HepG2 (cell line): ENCODE measurements around the gene MTHFD1L. TPM values are rescaled to one million over a fixed set of nuclear protein-coding genes. Genes with fewer than 3 reads are reported as not detected.

Experiments
- ARID2 ChIP-seq: sonication (generic); formaldehyde crosslinking; IDR thresholded peaks from 2 replicates; pipeline ENCODE4 v1.8.1; 2022; ENCODE audit warnings: mild to moderate bottlenecking, missing genetic modification reagents, borderline replicate concordance
- BCL3 ChIP-seq: sonication (generic); formaldehyde crosslinking; IDR thresholded peaks from 2 replicates; pipeline ENCODE4 v1.5.1; 2020; ENCODE audit warnings: mild to moderate bottlenecking, missing genetic modification reagents, moderate library complexity
- CHCHD3 ChIP-seq: sonication (generic); formaldehyde crosslinking; IDR thresholded peaks from 2 replicates; pipeline ENCODE4 v1.8.0; 2022; ENCODE audit warnings: mild to moderate bottlenecking, missing genetic modification reagents, moderate library complexity
- HDAC2 ChIP-seq: sonication (generic); formaldehyde crosslinking; IDR thresholded peaks from 2 replicates; pipeline ENCODE4 v1.4.0; 2020; ENCODE audit warnings: missing genetic modification reagents
- HMGXB3 ChIP-seq: sonication (generic); formaldehyde crosslinking; IDR thresholded peaks from 2 replicates; pipeline ENCODE4 v1.4.0; 2020; ENCODE audit warnings: missing genetic modification reagents, borderline replicate concordance
- KAT8 ChIP-seq: IDR thresholded peaks from 2 replicates; pipeline ENCODE4 v1.6.1; 2016; ENCODE audit warnings: missing genetic modification reagents, missing compliant biosample characterization
- KMT2A ChIP-seq: sonication (generic); formaldehyde crosslinking; IDR thresholded peaks from 2 replicates; pipeline ENCODE4 v1.4.0; 2020; ENCODE audit warnings: missing genetic modification reagents
- MEIS1 ChIP-seq: sonication (generic); formaldehyde crosslinking; IDR thresholded peaks from 2 replicates; pipeline ENCODE4 v1.9.0; 2021; ENCODE audit warnings: mild to moderate bottlenecking, missing genetic modification reagents, moderate library complexity, borderline replicate concordance
- NAIF1 ChIP-seq: sonication (generic); formaldehyde crosslinking; IDR thresholded peaks from 2 replicates; pipeline ENCODE4 v1.5.0; 2020; ENCODE audit warnings: mild to moderate bottlenecking, missing genetic modification reagents, borderline replicate concordance
- SNAPC5 ChIP-seq: sonication (generic); formaldehyde crosslinking; IDR thresholded peaks from 2 replicates; pipeline ENCODE4 v1.8.1; 2023; ENCODE audit warnings: mild to moderate bottlenecking, missing genetic modification reagents, borderline replicate concordance
- SOX6 ChIP-seq, 2 experiments: fragments of 450-650 bp in 1 of 2; sonication (generic) in 1 of 2; formaldehyde crosslinking in 1 of 2; IDR thresholded peaks; 2 replicates each; pipeline versions ENCODE4 v1.4.0 to v1.6.1; 2017 to 2020; ENCODE audit warnings: antibody characterized with exemption in 1 of 2, mild to moderate bottlenecking in 1 of 2, missing genetic modification reagents in 1 of 2
- SP1 ChIP-seq, 2 experiments: fragments of 450-650 bp in 1 of 2; sonication (generic) in 1 of 2; formaldehyde crosslinking in 1 of 2; IDR thresholded peaks; 2 replicates each; pipeline versions ENCODE4 v1.4.0 to v1.6.1; 2016 to 2020; ENCODE audit warnings: missing genetic modification reagents in 1 of 2
- TBL1XR1 ChIP-seq: fragments of 150-350 bp; IDR thresholded peaks from 2 replicates; pipeline ENCODE4 v1.6.1; 2014; ENCODE audit warnings: borderline replicate concordance, low read length; ENCODE audit not compliant: partially characterized antibody
- TEAD3 ChIP-seq: optimal IDR thresholded peaks from 2 replicates; pipeline ENCODE3; 2016; ENCODE audit warnings: borderline replicate concordance
- TMF1 ChIP-seq: sonication (generic); formaldehyde crosslinking; IDR thresholded peaks from 2 replicates; pipeline ENCODE4 v1.8.1; 2022; ENCODE audit warnings: low read depth, missing genetic modification reagents
- XBP1 ChIP-seq: sonication (generic); formaldehyde crosslinking; IDR thresholded peaks from 2 replicates; pipeline ENCODE4 v1.5.0; 2020; ENCODE audit warnings: missing genetic modification reagents
- YEATS2 ChIP-seq: sonication (generic); formaldehyde crosslinking; IDR thresholded peaks from 2 replicates; pipeline ENCODE4 v1.4.0; 2020; ENCODE audit warnings: missing genetic modification reagents, borderline replicate concordance
- ZBTB1 ChIP-seq: sonication (generic); formaldehyde crosslinking; IDR thresholded peaks from 2 replicates; pipeline ENCODE4 v1.4.0; 2020; ENCODE audit warnings: missing genetic modification reagents, borderline replicate concordance
- ZBTB14 ChIP-seq: sonication (generic); formaldehyde crosslinking; IDR thresholded peaks from 2 replicates; pipeline ENCODE4 v1.4.0; 2020; ENCODE audit warnings: missing genetic modification reagents
- ZNF143 ChIP-seq: sonication (generic); formaldehyde crosslinking; IDR thresholded peaks from 2 replicates; pipeline ENCODE4 v1.4.0; 2020; ENCODE audit warnings: missing genetic modification reagents
- ZNF546 ChIP-seq: sonication (generic); formaldehyde crosslinking; conservative IDR thresholded peaks from 2 replicates; pipeline ENCODE4 v1.8.1; 2023; ENCODE audit warnings: mild to moderate bottlenecking, missing genetic modification reagents
- polyA plus RNA-seq, 8 experiments: library from polyadenylated mRNA; depleted of rRNA in 3 of 8; stranded (reverse) in 7 of 8; unstranded in 1 of 8; fragments of >200 nt; fragmentation: Illumina TruSeq in 4 of 8; extraction: Trizol in 4 of 8; gene quantifications; 2 replicates each; pipeline versions ENCODE4 v1.2.1 to v1.2.3, GENCODE V29; 2011 to 2016; ENCODE audit warnings: low read depth in 4 of 8, missing spikeins in 1 of 8, mixed read lengths in 1 of 8; ENCODE audit not compliant: insufficient read depth in 1 of 8
- total RNA-seq, 5 experiments: library from RNA; depleted of rRNA; stranded (reverse); fragments of >200 nt; fragmentation: Illumina TruSeq; extraction: Trizol; gene quantifications; 2 replicates each; pipeline ENCODE4 v1.2.3, GENCODE V29; 2016; ENCODE audit warnings: low read depth in 1 of 5

Gene MTHFD1L
- total and polyA plus RNA-seq, 2 of the 13 experiments (the other 11 are each of a cell fraction or from before 2014, with no cell fraction given) = 24.0 to 39.6 TPM

GRCh38 chr6:151119823-151120524, 254.5 kb downstream of the MTHFD1L start (continued):
- TF ChIP-seq HMGXB3 (CRISPR knock-in tag) (0 out of 2 replicates have a peak, but pooled peaks have one; percentile 31), SOX6 (IDR thresholded peaks at IDR 0.05) (no peak), SOX6 (CRISPR knock-in tag; IDR thresholded peaks at IDR 0.05) (peak; percentile 97), TMF1 (CRISPR knock-in tag) (no peak), TBL1XR1 (peak; percentile 74), ZNF143 (CRISPR knock-in tag) (no peak), HDAC2 (CRISPR knock-in tag) (peak; percentile 92), TEAD3 (CRISPR knock-in tag) (peak; percentile 65), BCL3 (0 out of 2 replicates have a peak, but pooled peaks have one; percentile 11), KAT8 (CRISPR knock-in tag) (peak; percentile 72; the same call in 1 of the 2 replicates), ZBTB1 (CRISPR knock-in tag) (no peak), CHCHD3 (CRISPR knock-in tag) (no peak), XBP1 (no peak), YEATS2 (CRISPR knock-in tag) (no peak), ZNF546 (CRISPR knock-in tag) (peak; percentile 51; the same call in 1 of the 2 replicates), SP1 (IDR thresholded peaks at IDR 0.05) (no peak), SP1 (CRISPR knock-in tag; IDR thresholded peaks at IDR 0.05) (no peak), ARID2 (0 out of 2 replicates have a peak, but pooled peaks have one; percentile 36), ZBTB14 (CRISPR knock-in tag) (no peak), KMT2A (no peak), NAIF1 (CRISPR knock-in tag) (no peak), MEIS1 (CRISPR knock-in tag) (peak; percentile 88), SNAPC5 (CRISPR knock-in tag) (peak; percentile 27; the same call in 1 of the 2 replicates)
